ENCODE measurements around the gene CCDC8.

Gene CCDC8

DNA sequence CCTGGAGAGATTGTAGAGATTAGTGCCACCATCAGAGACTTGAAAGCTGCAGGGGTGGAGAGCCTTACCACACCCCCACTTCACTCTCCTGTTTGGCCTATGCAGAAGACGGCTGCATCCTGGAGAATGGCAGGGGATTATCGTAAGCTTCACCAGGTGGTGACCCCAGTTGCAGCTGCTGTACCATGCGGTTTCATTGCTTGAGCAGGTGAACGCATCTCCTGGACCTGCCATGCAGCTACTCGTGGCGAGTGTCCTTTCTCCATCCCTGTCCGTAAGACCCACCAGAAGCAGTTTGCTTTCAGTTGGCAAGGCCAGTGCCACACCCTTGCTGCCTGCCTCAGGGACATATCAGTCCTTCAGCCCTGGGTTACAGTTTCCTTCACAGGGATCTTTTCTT is 45.2 kb downstream of the CCDC8 start:
- TF ChIP-seq GATA3 (IDR thresholded peaks at IDR 0.05; ENCODE audit: low read depth, low read length) (no peak), GATA2 (IDR thresholded peaks at IDR 0.05; ENCODE audit: low read depth, low read length) (no peak)

DNA sequence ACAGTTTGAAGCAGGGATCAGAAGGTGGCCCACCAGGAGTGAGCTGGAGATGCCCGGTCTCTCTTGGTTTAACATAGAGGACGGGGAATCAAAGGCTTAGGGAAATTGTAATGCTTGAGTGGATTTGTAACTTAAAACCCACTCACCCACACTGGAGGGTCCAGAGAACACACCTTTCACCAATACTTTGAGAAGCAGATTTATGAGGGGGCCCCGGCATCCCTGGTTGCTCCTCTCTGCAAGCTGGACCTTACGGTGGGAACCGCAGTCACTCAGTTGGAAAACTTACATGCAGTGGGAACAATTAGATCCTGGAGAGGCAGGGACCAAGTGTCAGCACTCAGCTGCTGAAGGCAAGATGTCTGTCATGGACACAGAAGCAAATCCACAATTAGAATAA is 45.9 kb downstream of the CCDC8 start:
- TF ChIP-seq GATA2 (IDR thresholded peaks at IDR 0.05; ENCODE audit: low read depth, low read length) (no peak), GATA3 (IDR thresholded peaks at IDR 0.05; ENCODE audit: low read depth, low read length) (no peak)

DNA sequence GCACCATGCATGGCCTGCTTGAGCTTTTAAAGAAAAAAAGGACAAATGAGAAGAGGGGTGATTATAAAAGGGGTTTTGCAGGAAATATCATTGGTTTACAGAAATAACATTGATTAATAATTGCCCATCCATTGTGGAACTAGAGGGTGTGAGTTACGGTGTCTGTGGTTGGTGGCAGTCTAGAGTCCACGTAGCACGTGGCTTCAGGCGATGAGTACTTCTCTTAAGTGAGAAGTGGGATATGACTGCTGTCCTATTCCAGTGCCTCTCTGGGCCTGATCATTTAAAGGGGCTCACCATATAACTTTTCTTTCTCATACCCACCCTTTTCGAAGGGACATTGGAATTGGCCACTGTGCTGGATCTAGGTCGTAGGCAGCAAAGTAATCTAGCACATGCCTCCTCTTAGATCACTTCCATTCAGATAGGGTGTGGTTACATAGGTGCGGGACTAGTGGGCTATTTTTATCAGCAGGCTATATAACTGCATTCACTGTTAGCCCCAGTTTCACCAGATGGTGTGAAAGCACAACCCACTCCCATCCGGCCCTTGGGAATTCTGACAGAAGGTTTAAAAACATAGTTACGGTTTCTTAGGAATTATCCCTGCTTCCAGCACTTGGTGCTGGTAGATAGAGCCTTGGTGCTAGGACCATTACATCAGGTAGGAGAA is 46.6 kb downstream of the CCDC8 start:
- TF ChIP-seq GATA2 (IDR thresholded peaks at IDR 0.05; ENCODE audit: low read depth, low read length), result no peak
- TF ChIP-seq GATA3 (IDR thresholded peaks at IDR 0.05; ENCODE audit: low read depth, low read length), result no peak

DNA sequence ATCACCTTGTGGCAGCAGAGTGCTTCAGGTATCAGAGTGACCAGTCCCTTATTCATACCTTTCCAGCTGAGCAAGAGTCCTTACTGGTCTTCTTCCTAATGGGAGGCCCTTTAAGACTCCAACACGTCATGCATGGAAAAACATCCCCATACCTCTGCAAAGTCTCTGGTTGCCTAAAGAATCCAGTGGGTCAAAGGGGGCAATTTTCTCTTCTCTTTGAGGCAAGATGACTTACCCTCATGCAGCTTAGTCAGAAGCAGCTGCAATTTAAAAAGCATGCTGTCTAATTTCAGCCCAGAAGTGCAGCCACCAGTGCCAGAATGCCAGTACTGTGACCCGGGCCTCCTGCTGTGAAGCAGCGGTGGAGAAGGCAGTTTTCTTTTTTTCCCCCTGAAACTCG is 47.8 kb downstream of the CCDC8 start:
- TF ChIP-seq GATA2 (IDR thresholded peaks at IDR 0.05; ENCODE audit: low read depth, low read length), result no peak
- TF ChIP-seq GATA3 (IDR thresholded peaks at IDR 0.05; ENCODE audit: low read depth, low read length), result no peak

DNA sequence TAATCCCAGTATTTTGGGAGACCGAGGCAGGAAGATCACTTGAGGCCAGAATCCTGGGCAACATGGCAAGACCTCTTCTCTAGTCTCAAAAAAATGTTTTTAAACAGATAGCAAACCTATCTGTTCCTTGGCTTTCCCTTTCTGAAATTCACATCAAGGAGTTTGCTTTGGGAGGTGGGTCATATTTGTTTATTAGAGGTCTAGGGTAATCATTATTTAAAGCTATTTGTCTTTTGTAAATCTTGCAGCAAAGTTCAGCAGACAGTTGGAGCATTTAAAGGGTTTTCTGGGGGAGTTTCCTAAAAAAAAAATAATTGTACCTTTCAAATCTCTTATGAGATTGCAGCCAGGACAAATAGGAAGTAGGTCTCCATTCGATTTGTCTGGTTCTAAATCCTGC is 49.0 kb downstream of the CCDC8 start:
- TF ChIP-seq GATA3 (IDR thresholded peaks at IDR 0.05; ENCODE audit: low read depth, low read length) (no peak), GATA2 (IDR thresholded peaks at IDR 0.05; ENCODE audit: low read depth, low read length) (no peak)

DNA sequence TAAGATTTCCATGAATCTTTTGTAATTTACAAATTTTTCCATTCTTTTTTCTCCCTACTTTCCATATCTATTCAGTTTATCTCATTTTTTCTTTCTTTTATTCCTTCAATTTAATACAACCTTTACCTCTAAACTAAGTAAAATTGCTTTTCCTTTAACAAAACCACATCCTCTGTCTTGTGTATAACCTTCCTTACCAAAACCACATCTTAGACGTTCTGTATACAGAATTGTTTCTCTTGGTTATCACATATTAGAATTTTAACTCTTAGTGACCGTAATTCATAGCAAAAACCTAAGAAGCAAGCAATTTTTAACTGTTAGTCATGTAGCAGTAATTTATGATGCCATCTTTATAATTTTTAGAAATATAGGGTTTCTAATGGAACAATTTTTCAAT is 51.4 kb downstream of the CCDC8 start:
- TF ChIP-seq GATA2 (IDR thresholded peaks at IDR 0.05; ENCODE audit: low read depth, low read length) (no peak), GATA3 (IDR thresholded peaks at IDR 0.05; ENCODE audit: low read depth, low read length) (no peak)

All from SH-SY5Y (cell line).